ENCODE results near the gene BFSP2. TPM values are rescaled to one million over a fixed set of nuclear protein-coding genes. Genes with fewer than 3 reads are reported as not detected.

Gene BFSP2
- total and polyA plus RNA-seq, 2 donors (not counting 1 experiment from before 2014, with no cell fraction given) = 0.60 to 1.6 TPM

- ATAC-seq (ENCODE audit: low read depth) (no peak), DNase-seq (no peak)
- Mint-ChIP-seq H3K4me1 (peaks cover 72% of the 10 kb centered on the region), H3K27me3 (no peaks in the 10 kb centered on the region), H3K4me3 (peak overlapping the region; percentile 2), H3K27ac (peak overlapping the region; percentile 23), H3K9me3 (ENCODE audit: insufficient read depth) (no peaks in the 10 kb centered on the region)
- H3K9me3 ChIP-seq (ENCODE audit: control extremely low read depth in 1 of 3, control insufficient read depth in 2 of 3, insufficient read depth in 1 of 3, low read length in 2 of 3) = no peaks in the 10 kb centered on the region
- H2AFZ ChIP-seq (ENCODE audit: insufficient read depth, low read depth, low read length, poor library complexity, severe bottlenecking) = no peak overlapping the region
- no peaks in the 10 kb centered on the region for H3K27me3 ChIP-seq (replicated peaks in 1 of 4; ENCODE audit: control extremely low read depth in 1 of 4, control insufficient read depth in 3 of 4, insufficient read depth in 4 of 4, low read length in 3 of 4)
- H3K79me2 ChIP-seq (ENCODE audit: control insufficient read depth, insufficient read depth, low read length) = no peaks in the 10 kb centered on the region
- H3K4me1 ChIP-seq (ENCODE audit: control insufficient read depth in 2 of 2, insufficient read depth in 2 of 2, low read length in 2 of 2) = peaks cover 55 to 72% of the 10 kb centered on the region in 2 donors
- no peak overlapping the region for H3K27ac ChIP-seq (ENCODE audit: low read length in 2 of 2)
- POLR2A ChIA-PET = interaction anchor here (0.7 to 2.2 kb wide), 2 partner anchors 23 to 105 kb away, joined by 4 to 14 read pairs; partner anchors contain the start of gene CDV3
- H3K4me2 ChIP-seq (replicated peaks; ENCODE audit: low read depth, low read length, poor library complexity, severe bottlenecking) = peak overlapping the region; percentile 29
- intact Hi-C loops (cut with micrococcal nuclease) = loop anchor here (1.0 to 2.0 kb wide), 3 partner anchors 8 to 105 kb away; partner anchors contain the start of gene CDV3
- H3K36me3 ChIP-seq (replicated peaks in 1 of 2; ENCODE audit: control extremely low read depth in 1 of 2, control insufficient read depth in 1 of 2, extremely low read depth in 1 of 2, insufficient read depth in 2 of 2, low read length in 1 of 2) = no peaks in the 10 kb centered on the region
- no peak overlapping the region for H3K9ac ChIP-seq (ENCODE audit: low read length)
- H3K4me3 ChIP-seq (ENCODE audit: control extremely low read depth in 1 of 5, extremely low read depth in 1 of 5, insufficient read depth in 1 of 5, low read depth in 2 of 5, low read length in 4 of 5) = no peak overlapping the region
- CTCF ChIA-PET = interaction anchor here (0.9 to 8.1 kb wide), 7 partner anchors 11 to 108 kb away, joined by 3 to 82 read pairs (median 14); partner anchors contain the start of gene CDV3
- no peaks in the 10 kb centered on the region for H4K20me1 ChIP-seq (ENCODE audit: control insufficient read depth, insufficient read depth, low read length, poor library complexity, severe bottlenecking)
- 86% methylated on average over 1 of the region's 2 CpGs for WGBS (ENCODE audit: insufficient coverage)
- TF ChIP-seq EZH2 (IDR thresholded peaks at IDR 0.05; ENCODE audit: borderline replicate concordance, insufficient read depth, low read depth, low read length, poor library complexity, severe bottlenecking) (no peak), CTCF (IDR thresholded peaks at IDR 0.05) (no peak)
Observed at GRCh38 chr3:133467780-133468179, 67.9 kb downstream of the BFSP2 start.

DNA sequence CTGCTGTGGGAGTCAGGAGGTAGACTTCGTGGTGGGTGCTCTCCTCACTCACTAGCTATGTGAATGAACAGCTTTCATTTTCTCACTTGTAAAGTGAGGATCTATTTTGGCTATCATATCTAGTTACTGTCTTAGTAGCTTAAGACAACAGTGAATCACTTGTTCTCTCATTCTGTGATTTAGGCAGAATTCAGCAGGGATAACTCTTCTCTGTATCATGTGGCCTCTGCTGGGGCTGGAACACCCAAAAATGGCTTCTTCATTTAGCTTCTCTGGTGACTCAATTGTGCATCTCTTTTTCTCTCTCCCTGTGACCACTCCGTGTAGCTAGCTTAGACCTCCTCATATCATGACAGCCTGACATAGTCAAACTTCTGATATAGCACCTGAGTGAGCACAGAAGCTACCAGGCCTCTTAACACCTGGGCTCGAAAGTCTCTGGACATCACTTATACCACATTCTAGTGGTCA lies 68.4 kb downstream of the BFSP2 start:
- H3K4me3 Mint-ChIP-seq = peak overlapping the region; percentile 2
- POLR2A ChIA-PET = interaction anchor here (2.2 kb wide), 1 partner anchor 105 kb away, joined by 14 read pairs; the partner anchor contains the start of gene CDV3
- H3K79me2 ChIP-seq (ENCODE audit: control insufficient read depth, insufficient read depth, low read length) = no peaks in the 10 kb centered on the region

More for the DNA sequence above, 68.4 kb downstream of the BFSP2 start:
- Histone ChIP-seq H3K4me3 (ENCODE audit: control extremely low read depth in 1 of 5, extremely low read depth in 1 of 5, insufficient read depth in 1 of 5, low read depth in 2 of 5, low read length in 4 of 5) (no peak overlapping the region), H3K27ac (ENCODE audit: low read length in 2 of 2) (no peak overlapping the region), H2AFZ (ENCODE audit: insufficient read depth, low read depth, low read length, poor library complexity, severe bottlenecking) (no peak overlapping the region), H4K20me1 (ENCODE audit: control insufficient read depth, insufficient read depth, low read length, poor library complexity, severe bottlenecking) (no peaks in the 10 kb centered on the region), H3K27me3 (replicated peaks in 1 of 4; ENCODE audit: control extremely low read depth in 1 of 4, control insufficient read depth in 3 of 4, insufficient read depth in 4 of 4, low read length in 3 of 4) (no peaks in the 10 kb centered on the region), H3K4me2 (replicated peaks; ENCODE audit: low read depth, low read length, poor library complexity, severe bottlenecking) (peak overlapping the region; percentile 29), H3K4me1 (ENCODE audit: control insufficient read depth in 2 of 2, insufficient read depth in 2 of 2, low read length in 2 of 2) (peaks cover 54 to 75% of the 10 kb centered on the region in 2 donors), H3K9me3 (ENCODE audit: control extremely low read depth in 1 of 3, control insufficient read depth in 2 of 3, insufficient read depth in 1 of 3, low read length in 2 of 3) (no peaks in the 10 kb centered on the region), H3K36me3 (replicated peaks in 1 of 2; ENCODE audit: control extremely low read depth in 1 of 2, control insufficient read depth in 1 of 2, extremely low read depth in 1 of 2, insufficient read depth in 2 of 2, low read length in 1 of 2) (no peaks in the 10 kb centered on the region), H3K9ac (ENCODE audit: low read length) (no peak overlapping the region)
- ATAC-seq (ENCODE audit: low read depth) (no peak), DNase-seq (no peak)
- no peak for TF ChIP-seq CTCF (IDR thresholded peaks at IDR 0.05)
- no peak for TF ChIP-seq EZH2 (IDR thresholded peaks at IDR 0.05; ENCODE audit: borderline replicate concordance, insufficient read depth, low read depth, low read length, poor library complexity, severe bottlenecking)
- 77% methylated on average over 1 of the region's 3 CpGs for WGBS (ENCODE audit: insufficient coverage)
- intact Hi-C loops (cut with micrococcal nuclease) = no loop called here
- Mint-ChIP-seq H3K4me1 (peaks cover 72% of the 10 kb centered on the region), H3K9me3 (ENCODE audit: insufficient read depth) (no peaks in the 10 kb centered on the region), H3K27me3 (no peaks in the 10 kb centered on the region), H3K27ac (peak overlapping the region; percentile 23)
- CTCF ChIA-PET = interaction anchor here (0.9 to 8.1 kb wide), 7 partner anchors 10 to 108 kb away, joined by 3 to 82 read pairs (median 14); partner anchors contain the start of gene CDV3
